ENCODE data around the gene CHL1. TPM values are rescaled to one million over a fixed set of nuclear protein-coding genes. Genes with fewer than 3 reads are reported as not detected.

The CHL1 gene
- total RNA-seq, 1 donor from 2014 or later: 20.2 TPM

- intact Hi-C loops (cut with DNase I): no loop called here
Observed at GRCh38 chr3:279325-279724, 82.8 kb downstream of the CHL1 start.

DNA sequence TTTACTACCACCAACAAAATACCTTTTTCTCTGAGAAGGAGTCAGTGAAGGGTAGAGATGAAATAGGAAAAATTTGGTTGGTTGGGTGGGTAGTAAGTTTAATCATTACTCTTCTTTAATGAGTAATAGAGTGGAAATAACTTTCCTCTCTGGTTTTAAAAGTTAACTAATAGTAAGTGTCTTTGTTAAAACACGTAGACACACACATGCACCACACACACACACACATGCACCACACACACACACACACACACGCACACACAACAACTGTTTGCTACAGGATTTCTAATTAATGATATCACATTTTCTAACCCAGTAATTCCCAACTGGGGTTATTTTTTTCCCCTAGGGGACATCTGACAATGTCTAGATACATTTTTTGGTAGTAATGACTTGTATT is 84.1 kb downstream of the CHL1 start:
- intact Hi-C loops (cut with DNase I): no loop called here
- no peaks in the 10 kb centered on the region for H3K36me3 ChIP-seq
- H3K27me3 ChIP-seq (ENCODE audit: low read depth): no peaks in the 10 kb centered on the region
- H3K9me3 ChIP-seq: no peaks in the 10 kb centered on the region
- H3K4me1 ChIP-seq: no peaks in the 10 kb centered on the region
- ATAC-seq: no peak
- H3K4me3 ChIP-seq: no peak overlapping the region
- DNase-seq: no peak
- no peak for TF ChIP-seq CTCF (IDR thresholded peaks at IDR 0.05)
- H3K27ac ChIP-seq: no peak overlapping the region

More at GRCh38 chr3:279325-279724, 82.8 kb downstream of the CHL1 start:
- no peak for TF ChIP-seq CTCF (IDR thresholded peaks at IDR 0.05)
- Histone ChIP-seq H3K4me3 (no peak overlapping the region), H3K27ac (no peak overlapping the region), H3K27me3 (ENCODE audit: low read depth) (no peaks in the 10 kb centered on the region), H3K4me1 (no peaks in the 10 kb centered on the region), H3K36me3 (no peaks in the 10 kb centered on the region), H3K9me3 (no peaks in the 10 kb centered on the region)
- no peak for DNase-seq
- no peak for ATAC-seq

DNA sequence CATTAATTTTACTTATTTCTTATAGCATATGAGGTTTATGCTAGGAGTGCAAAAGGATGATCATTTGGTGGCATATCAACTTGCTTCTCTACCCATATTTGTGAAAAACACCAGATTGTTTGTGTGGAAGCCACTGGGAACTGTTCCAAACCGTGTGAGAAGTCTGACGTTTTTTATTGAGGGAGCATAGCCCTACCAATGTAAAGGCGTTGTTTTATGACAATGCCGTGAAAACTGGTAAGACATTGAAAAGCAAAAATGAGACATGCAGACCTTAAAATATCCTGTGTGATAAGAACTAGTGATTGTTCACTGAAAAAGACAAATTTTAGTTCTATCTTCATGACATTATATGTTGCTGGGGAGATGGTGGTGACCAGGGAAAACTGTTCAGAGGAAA is 87.8 kb downstream of the CHL1 start:
- H3K9me3 ChIP-seq: no peaks in the 10 kb centered on the region
- H3K4me1 ChIP-seq: no peaks in the 10 kb centered on the region
- intact Hi-C loops (cut with DNase I): no loop called here
- no peaks in the 10 kb centered on the region for H3K27me3 ChIP-seq (ENCODE audit: low read depth)
- H3K27ac ChIP-seq: no peak overlapping the region
- no peak overlapping the region for H3K4me3 ChIP-seq
- no peaks in the 10 kb centered on the region for H3K36me3 ChIP-seq
- ATAC-seq: no peak
- no peak for TF ChIP-seq CTCF (IDR thresholded peaks at IDR 0.05)
- DNase-seq: no peak

DNA sequence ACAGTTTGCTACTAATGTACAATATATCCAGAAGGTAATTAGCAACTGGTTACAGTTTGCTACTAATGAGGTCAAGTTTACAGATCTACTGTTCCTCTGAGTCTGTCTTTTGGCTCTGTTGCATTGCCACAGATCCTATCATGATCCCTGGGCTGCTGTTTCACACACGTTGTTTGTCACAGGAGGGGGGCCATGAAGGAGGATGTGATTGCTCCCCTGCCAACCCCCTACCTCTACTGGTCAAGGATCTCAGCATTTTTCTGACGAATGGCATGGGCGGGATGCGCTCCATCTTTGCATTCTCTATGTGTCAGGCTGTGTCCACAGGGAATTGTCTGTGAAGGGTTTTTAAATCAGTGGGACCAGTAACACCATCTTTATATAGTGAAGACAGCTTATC is 91.9 kb downstream of the CHL1 start:
- ATAC-seq (no peak), DNase-seq (no peak)
- intact Hi-C loops (cut with DNase I): no loop called here
- Histone ChIP-seq H3K9me3 (no peaks in the 10 kb centered on the region), H3K36me3 (no peaks in the 10 kb centered on the region), H3K4me1 (no peaks in the 10 kb centered on the region), H3K27me3 (ENCODE audit: low read depth) (no peaks in the 10 kb centered on the region), H3K4me3 (no peak overlapping the region), H3K27ac (no peak overlapping the region)
- no peak for TF ChIP-seq CTCF (IDR thresholded peaks at IDR 0.05)

GRCh38 chr3:291028-291427 is 94.5 kb downstream of the CHL1 start:
- no peaks in the 10 kb centered on the region for H3K27me3 ChIP-seq (ENCODE audit: low read depth)
- H3K4me1 ChIP-seq: no peaks in the 10 kb centered on the region
- H3K9me3 ChIP-seq: no peaks in the 10 kb centered on the region
- H3K36me3 ChIP-seq: no peaks in the 10 kb centered on the region
- no peak overlapping the region for H3K27ac ChIP-seq
- intact Hi-C loops (cut with DNase I): no loop called here
- H3K4me3 ChIP-seq: no peak overlapping the region
- ATAC-seq (no peak), DNase-seq (no peak)
- TF ChIP-seq CTCF (IDR thresholded peaks at IDR 0.05): no peak
